ENCODE measurements around the gene LRRC53. TPM values are rescaled to one million over a fixed set of nuclear protein-coding genes. Genes with fewer than 3 reads are reported as not detected.

Gene LRRC53
- total RNA-seq, 1 experiment from 2014 or later = not detected

- DNase-seq (ENCODE audit: low read depth in 1 of 2, low spot score in 2 of 2) = no peak
- Histone ChIP-seq H3K27me3 (replicated peaks) (no peaks in the 10 kb centered on the region), H3K36me3 (no peaks in the 10 kb centered on the region), H3K4me1 (replicated peaks) (no peaks in the 10 kb centered on the region), H3K9me3 (replicated peaks) (no peaks in the 10 kb centered on the region), H3K4me3 (no peak overlapping the region), H3K27ac (no peak overlapping the region)
These were observed 33.4 kb downstream of the LRRC53 start for GRCh38 chr1:74478979-74479378.

GRCh38 chr1:74474585-74474984 is 37.8 kb downstream of the LRRC53 start:
- no peaks in the 10 kb centered on the region for H3K36me3 ChIP-seq
- no peaks in the 10 kb centered on the region for H3K9me3 ChIP-seq (replicated peaks)
- no peak overlapping the region for H3K27ac ChIP-seq
- no peaks in the 10 kb centered on the region for H3K27me3 ChIP-seq (replicated peaks)
- no peak overlapping the region for H3K4me3 ChIP-seq
- DNase-seq (ENCODE audit: low read depth in 1 of 2, low spot score in 2 of 2) = no peak
- H3K4me1 ChIP-seq (replicated peaks) = no peaks in the 10 kb centered on the region

GRCh38 chr1:74471470-74471869 is 40.9 kb downstream of the LRRC53 start:
- Histone ChIP-seq H3K27me3 (replicated peaks) (no peaks in the 10 kb centered on the region), H3K4me3 (no peak overlapping the region), H3K9me3 (replicated peaks) (no peaks in the 10 kb centered on the region), H3K36me3 (no peaks in the 10 kb centered on the region), H3K27ac (no peak overlapping the region), H3K4me1 (replicated peaks) (no peaks in the 10 kb centered on the region)
- DNase-seq (ENCODE audit: low read depth in 1 of 2, low spot score in 2 of 2) = no peak

- no peak for DNase-seq (ENCODE audit: low read depth in 1 of 2, low spot score in 2 of 2)
- no peaks in the 10 kb centered on the region for H3K4me1 ChIP-seq (replicated peaks)
These were observed 41.5 kb downstream of the LRRC53 start for GRCh38 chr1:74470936-74471335.

GRCh38 chr1:74470251-74470650 is 42.2 kb downstream of the LRRC53 start:
- Histone ChIP-seq H3K27me3 (replicated peaks) (no peaks in the 10 kb centered on the region), H3K4me1 (replicated peaks) (no peaks in the 10 kb centered on the region), H3K27ac (no peak overlapping the region), H3K9me3 (replicated peaks) (no peaks in the 10 kb centered on the region), H3K4me3 (no peak overlapping the region), H3K36me3 (no peaks in the 10 kb centered on the region)
- no peak for DNase-seq (ENCODE audit: low read depth in 1 of 2, low spot score in 2 of 2)

More at GRCh38 chr1:74470936-74471335, 41.5 kb downstream of the LRRC53 start:
- no peak overlapping the region for H3K27ac ChIP-seq
- no peaks in the 10 kb centered on the region for H3K27me3 ChIP-seq (replicated peaks)
- H3K9me3 ChIP-seq (replicated peaks) = no peaks in the 10 kb centered on the region
- no peak overlapping the region for H3K4me3 ChIP-seq
- no peaks in the 10 kb centered on the region for H3K36me3 ChIP-seq

GRCh38 chr1:74468982-74469603 is 43.3 kb downstream of the LRRC53 start:
- Histone ChIP-seq H3K4me3 (no peak overlapping the region), H3K27ac (no peak overlapping the region), H3K4me1 (replicated peaks) (no peaks in the 10 kb centered on the region), H3K9me3 (replicated peaks) (no peaks in the 10 kb centered on the region), H3K36me3 (no peaks in the 10 kb centered on the region), H3K27me3 (replicated peaks) (no peaks in the 10 kb centered on the region)
- peak in 1 of 2 experiments; percentile 23 for DNase-seq (ENCODE audit: low read depth in 1 of 2, low spot score in 2 of 2)

- no peaks in the 10 kb centered on the region for H3K36me3 ChIP-seq
- DNase-seq (ENCODE audit: low read depth in 1 of 2, low spot score in 2 of 2) = no peak
These were observed 44.5 kb downstream of the LRRC53 start for GRCh38 chr1:74467786-74468377.

GRCh38 chr1:74465193-74465681 is 47.2 kb downstream of the LRRC53 start:
- DNase-seq (ENCODE audit: low read depth in 1 of 2, low spot score in 2 of 2) = no peak
- H3K27ac ChIP-seq = no peak overlapping the region
- no peaks in the 10 kb centered on the region for H3K4me1 ChIP-seq (replicated peaks)
- 0 out of 2 replicates have a peak, but pooled peaks cover 3% of the 10 kb centered on the region for H3K27me3 ChIP-seq (replicated peaks)
- no peak overlapping the region for H3K4me3 ChIP-seq
- no peaks in the 10 kb centered on the region for H3K36me3 ChIP-seq
- no peaks in the 10 kb centered on the region for H3K9me3 ChIP-seq (replicated peaks)

More at GRCh38 chr1:74467786-74468377, 44.5 kb downstream of the LRRC53 start:
- Histone ChIP-seq H3K4me3 (no peak overlapping the region), H3K9me3 (replicated peaks) (no peaks in the 10 kb centered on the region), H3K27ac (no peak overlapping the region), H3K27me3 (replicated peaks) (no peaks in the 10 kb centered on the region), H3K4me1 (replicated peaks) (no peaks in the 10 kb centered on the region)

GRCh38 chr1:74464037-74464436 is 48.4 kb downstream of the LRRC53 start:
- Histone ChIP-seq H3K36me3 (no peaks in the 10 kb centered on the region), H3K4me3 (no peak overlapping the region), H3K27me3 (replicated peaks) (0 out of 2 replicates have a peak, but pooled peaks cover 3% of the 10 kb centered on the region), H3K9me3 (replicated peaks) (no peaks in the 10 kb centered on the region), H3K27ac (no peak overlapping the region), H3K4me1 (replicated peaks) (no peaks in the 10 kb centered on the region)
- no peak for DNase-seq (ENCODE audit: low read depth in 1 of 2, low spot score in 2 of 2)

GRCh38 chr1:74463333-74463988 is 49.0 kb downstream of the LRRC53 start:
- Histone ChIP-seq H3K27me3 (replicated peaks) (0 out of 2 replicates have a peak, but pooled peaks cover 3% of the 10 kb centered on the region), H3K9me3 (replicated peaks) (no peaks in the 10 kb centered on the region), H3K4me3 (no peak overlapping the region), H3K27ac (no peak overlapping the region), H3K36me3 (no peaks in the 10 kb centered on the region), H3K4me1 (replicated peaks) (no peaks in the 10 kb centered on the region)
- no peak for DNase-seq (ENCODE audit: low read depth in 1 of 2, low spot score in 2 of 2)

GRCh38 chr1:74457253-74457652 is 55.2 kb downstream of the LRRC53 start:
- no peak for DNase-seq (ENCODE audit: low read depth in 1 of 2, low spot score in 2 of 2)
- 0 out of 2 replicates have a peak, but pooled peaks cover 3% of the 10 kb centered on the region for H3K27me3 ChIP-seq (replicated peaks)
- no peak overlapping the region for H3K27ac ChIP-seq
- H3K36me3 ChIP-seq = no peaks in the 10 kb centered on the region
- H3K4me3 ChIP-seq = no peak overlapping the region
- H3K4me1 ChIP-seq (replicated peaks) = no peaks in the 10 kb centered on the region
- no peaks in the 10 kb centered on the region for H3K9me3 ChIP-seq (replicated peaks)

GRCh38 chr1:74455390-74455789 is 57.0 kb downstream of the LRRC53 start:
- H3K27me3 ChIP-seq (replicated peaks) = no peaks in the 10 kb centered on the region
- no peak overlapping the region for H3K4me3 ChIP-seq
- no peak for DNase-seq (ENCODE audit: low read depth in 1 of 2, low spot score in 2 of 2)
- H3K36me3 ChIP-seq = no peaks in the 10 kb centered on the region
- H3K9me3 ChIP-seq (replicated peaks) = no peaks in the 10 kb centered on the region; the same call in 1 of the 2 replicates
- no peak overlapping the region for H3K27ac ChIP-seq
- no peaks in the 10 kb centered on the region for H3K4me1 ChIP-seq (replicated peaks)

- no peak for DNase-seq (ENCODE audit: low read depth in 1 of 2, low spot score in 2 of 2)
- H3K9me3 ChIP-seq (replicated peaks) = no peaks in the 10 kb centered on the region; the same call in 1 of the 2 replicates
- H3K27me3 ChIP-seq (replicated peaks) = no peaks in the 10 kb centered on the region
- no peak overlapping the region for H3K4me3 ChIP-seq
- H3K27ac ChIP-seq = no peak overlapping the region
- no peaks in the 10 kb centered on the region for H3K4me1 ChIP-seq (replicated peaks)
- no peaks in the 10 kb centered on the region for H3K36me3 ChIP-seq
These were observed 59.1 kb downstream of the LRRC53 start for GRCh38 chr1:74453277-74453676.

- no peak for DNase-seq (ENCODE audit: low read depth in 1 of 2, low spot score in 2 of 2)
- Histone ChIP-seq H3K36me3 (no peaks in the 10 kb centered on the region), H3K9me3 (replicated peaks) (no peaks in the 10 kb centered on the region; the same call in 1 of the 2 replicates), H3K4me1 (replicated peaks) (no peaks in the 10 kb centered on the region), H3K4me3 (no peak overlapping the region), H3K27me3 (replicated peaks) (no peaks in the 10 kb centered on the region), H3K27ac (no peak overlapping the region)
These were observed 60.4 kb downstream of the LRRC53 start for GRCh38 chr1:74452035-74452434.

All from SJSA1 (cell line).